ENCODE results near the gene SLC13A3. TPM values are rescaled to one million over a fixed set of nuclear protein-coding genes. Genes with fewer than 3 reads are reported as not detected.
A peak's percentile ranks its signal among the peaks of the same experiment; 100 is the strongest.

SLC13A3 gene
- total RNA-seq, 4 donors from 2014 or later, result 1.1 to 8.9 (median 4.2) TPM

DNA sequence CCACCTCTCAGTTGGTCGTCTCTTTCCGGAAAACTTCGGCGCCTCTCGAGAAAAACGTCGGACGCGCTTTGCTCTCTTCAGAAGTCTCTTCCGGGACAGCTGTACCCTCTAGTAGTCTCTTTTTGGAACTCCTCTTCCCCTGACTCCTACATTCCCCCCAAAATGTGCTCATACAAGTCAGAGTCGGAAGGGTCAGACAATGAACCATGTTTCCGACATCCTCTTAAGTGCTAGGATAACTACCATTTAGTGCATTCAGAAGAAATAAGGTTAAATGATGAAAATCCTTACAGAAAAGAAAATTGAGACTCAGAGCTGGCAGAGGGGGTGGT is 38.5 kb upstream of the SLC13A3 start:
- TF ChIP-seq POLR2AphosphoS5 (IDR thresholded peaks at IDR 0.05) (no peak), POLR2A (IDR thresholded peaks at IDR 0.05) (peak in 1 of 2 donors; percentile 28)
- under 1% methylated on average over 12 of the region's 12 CpGs for WGBS
- Histone ChIP-seq H3K4me3 (peak overlapping the region; percentile 83), H3K27ac (peak overlapping the region; percentile 97), H3K27me3 (no peaks in the 10 kb centered on the region), H3K9me3 (no peaks in the 10 kb centered on the region), H3K4me1 (peaks cover 25% of the 10 kb centered on the region), H3K36me3 (peaks cover 3% of the 10 kb centered on the region)
- DNase-seq (ENCODE audit: low spot score in 2 of 2), result no peak

DNA sequence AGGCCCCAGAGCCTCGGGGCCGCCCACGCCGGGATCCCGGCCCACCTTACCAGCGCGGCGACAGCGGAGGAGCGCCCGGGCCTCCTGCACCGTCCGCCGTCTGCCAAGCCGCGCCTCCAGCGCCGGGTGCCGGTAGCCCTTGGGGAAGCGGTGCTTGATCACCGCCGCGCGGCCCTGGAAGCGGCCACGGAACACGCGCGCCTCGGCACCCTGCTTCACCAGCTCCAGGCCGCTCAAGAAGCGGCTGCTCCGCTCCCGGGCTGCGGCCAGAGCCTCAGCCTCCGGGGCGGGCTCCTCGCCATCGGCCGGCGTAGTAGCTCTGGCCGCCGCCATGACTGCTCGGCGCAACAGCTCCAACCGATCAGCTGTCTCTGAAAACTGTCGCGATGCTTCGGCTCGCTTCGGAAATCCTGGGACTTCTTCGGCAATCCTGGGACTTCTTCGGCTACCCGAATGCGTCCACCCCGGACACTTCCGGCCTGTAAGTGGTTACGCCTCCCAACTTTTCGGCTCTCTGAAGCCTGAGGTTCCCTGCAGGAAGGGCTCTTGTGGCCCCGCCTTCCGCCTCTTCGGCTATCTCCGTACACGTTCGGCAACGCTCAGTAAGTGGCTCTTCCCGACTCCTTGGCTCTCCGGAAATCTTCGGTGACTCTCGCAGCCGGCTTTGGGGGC is 38.0 kb upstream of the SLC13A3 start, which contains the start of gene TP53RK:
Gene TP53RK (minus strand): TSS at position 363 of the 672 bp plus-strand sequence. CDS start 30 bp downstream, at position 333.
- peak within 1 kb of the TSS; percentile 83 for H3K4me3 ChIP-seq
- peak; percentile 98 to 99 for DNase-seq (ENCODE audit: low spot score in 2 of 2)
- no peaks in the 10 kb centered on the region for H3K27me3 ChIP-seq
- peaks cover 3% of the 10 kb centered on the region for H3K36me3 ChIP-seq
- no peaks in the 10 kb centered on the region for H3K9me3 ChIP-seq
- H3K4me1 ChIP-seq, result peaks cover 26% of the 10 kb centered on the region
- 2% methylated on average over 29 of the region's 71 CpGs for WGBS
- TF ChIP-seq, protein P1, sequence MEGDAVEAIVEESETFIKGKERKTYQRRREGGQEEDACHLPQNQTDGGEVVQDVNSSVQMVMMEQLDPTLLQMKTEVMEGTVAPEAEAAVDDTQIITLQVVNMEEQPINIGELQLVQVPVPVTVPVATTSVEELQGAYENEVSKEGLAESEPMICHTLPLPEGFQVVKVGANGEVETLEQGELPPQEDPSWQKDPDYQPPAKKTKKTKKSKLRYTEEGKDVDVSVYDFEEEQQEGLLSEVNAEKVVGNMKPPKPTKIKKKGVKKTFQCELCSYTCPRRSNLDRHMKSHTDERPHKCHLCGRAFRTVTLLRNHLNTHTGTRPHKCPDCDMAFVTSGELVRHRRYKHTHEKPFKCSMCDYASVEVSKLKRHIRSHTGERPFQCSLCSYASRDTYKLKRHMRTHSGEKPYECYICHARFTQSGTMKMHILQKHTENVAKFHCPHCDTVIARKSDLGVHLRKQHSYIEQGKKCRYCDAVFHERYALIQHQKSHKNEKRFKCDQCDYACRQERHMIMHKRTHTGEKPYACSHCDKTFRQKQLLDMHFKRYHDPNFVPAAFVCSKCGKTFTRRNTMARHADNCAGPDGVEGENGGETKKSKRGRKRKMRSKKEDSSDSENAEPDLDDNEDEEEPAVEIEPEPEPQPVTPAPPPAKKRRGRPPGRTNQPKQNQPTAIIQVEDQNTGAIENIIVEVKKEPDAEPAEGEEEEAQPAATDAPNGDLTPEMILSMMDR (IDR thresholded peaks at IDR 0.05), result peak; percentile 31 to 58
- TF ChIP-seq EP300 (IDR thresholded peaks at IDR 0.05), result no peak
- peak; percentile 38 to 72 (median 39) for TF ChIP-seq POLR2AphosphoS5 (IDR thresholded peaks at IDR 0.05)
- TF ChIP-seq POLR2A (IDR thresholded peaks at IDR 0.05), result peak in 1 of 2 donors; percentile 91
- H3K27ac ChIP-seq, result peak within 1 kb of the TSS; percentile 97

DNA sequence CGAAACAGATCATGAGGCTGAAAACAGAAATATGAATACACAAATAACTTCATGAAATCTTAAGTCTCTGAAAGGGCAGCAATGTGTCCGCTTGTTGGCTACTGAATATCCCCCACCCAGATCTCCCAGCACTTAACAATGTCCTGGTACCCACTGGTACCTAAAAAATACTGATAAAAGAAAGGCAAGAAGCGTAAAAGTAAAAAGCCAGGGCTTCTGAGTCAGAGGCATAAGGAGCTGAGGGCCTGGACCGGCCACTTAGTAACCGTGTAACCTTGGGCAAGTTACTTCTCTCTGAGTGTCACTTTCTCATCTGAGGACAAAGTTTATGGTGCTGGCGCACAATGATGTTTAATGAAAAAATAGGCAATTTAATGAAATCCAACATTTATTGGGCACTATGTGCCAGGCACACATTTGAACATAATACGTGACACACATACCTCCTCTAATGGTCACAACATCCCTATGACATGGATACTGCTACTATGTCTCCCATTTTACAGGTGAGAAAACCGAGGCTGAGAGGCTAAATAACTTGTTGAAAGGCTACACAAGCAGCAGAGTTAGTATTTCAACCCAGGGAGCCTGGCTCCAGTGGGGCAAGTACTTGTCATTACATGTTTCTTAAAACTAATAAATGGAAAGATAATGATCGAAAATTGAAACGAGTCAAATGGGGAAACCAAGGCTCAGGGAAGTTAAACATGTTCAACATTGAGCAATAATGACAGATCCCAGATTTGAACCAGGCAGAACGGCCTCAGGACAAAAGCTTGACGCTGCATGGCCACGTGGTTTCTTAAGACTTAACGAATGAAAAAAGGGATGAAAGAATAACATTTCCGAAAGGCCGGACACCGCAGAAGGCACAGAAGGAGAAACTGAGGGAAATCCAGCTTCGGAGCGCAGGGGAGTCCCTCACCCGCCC is 37.2 kb upstream of the SLC13A3 start:
- Histone ChIP-seq H3K9me3 (no peaks in the 10 kb centered on the region), H3K27me3 (no peaks in the 10 kb centered on the region), H3K36me3 (peaks cover 3% of the 10 kb centered on the region), H3K27ac (peak overlapping the region; percentile 97), H3K4me1 (peaks cover 34% of the 10 kb centered on the region), H3K4me3 (peak overlapping the region; percentile 83)
- WGBS, result 15% methylated on average over 20 of the region's 20 CpGs
- no peak for DNase-seq (ENCODE audit: low spot score in 2 of 2)
- no peak for TF ChIP-seq EP300 (IDR thresholded peaks at IDR 0.05)
- TF ChIP-seq, protein P1 (IDR thresholded peaks at IDR 0.05), result no peak
- TF ChIP-seq POLR2AphosphoS5 (IDR thresholded peaks at IDR 0.05), result no peak
- no peak for TF ChIP-seq POLR2A (IDR thresholded peaks at IDR 0.05)

DNA sequence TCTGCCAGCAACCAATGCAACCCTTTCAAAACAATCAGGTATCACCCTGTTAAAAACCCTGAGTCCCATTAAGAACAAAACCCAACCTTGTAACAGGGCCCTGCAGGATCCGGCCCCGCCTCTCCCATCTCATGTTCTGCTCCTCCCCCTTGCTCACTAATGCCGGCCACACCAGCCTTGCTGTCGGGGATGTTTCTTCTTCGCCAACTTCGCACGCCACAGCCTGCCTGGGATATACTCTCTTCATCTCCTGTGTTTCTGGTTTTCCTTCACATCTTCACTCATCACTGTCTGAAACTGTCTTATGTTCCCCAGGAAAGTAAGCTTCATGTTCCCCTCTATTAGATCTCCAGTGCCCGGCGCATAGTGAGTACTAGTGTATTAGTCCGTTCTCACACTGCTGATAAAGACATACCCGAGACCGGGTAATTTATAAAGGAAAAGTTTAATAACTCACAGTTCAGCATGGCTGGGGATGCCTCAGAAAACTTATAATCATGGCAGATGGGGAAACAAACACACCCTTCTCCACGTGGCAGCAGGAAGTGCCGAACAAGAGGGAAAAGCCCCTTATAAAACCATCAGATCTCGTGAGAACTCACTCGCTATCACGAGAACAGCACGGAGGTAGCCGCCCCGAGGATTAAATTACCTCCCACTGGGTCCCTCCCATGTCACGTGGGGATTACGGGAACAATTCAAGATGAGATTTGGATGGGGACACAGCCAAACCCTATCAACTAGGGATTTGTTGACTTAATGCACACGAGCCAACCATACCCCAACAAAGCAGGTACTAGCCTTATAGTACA is 32.9 kb upstream of the SLC13A3 start:
- WGBS, result 20% methylated on average over 23 of the region's 23 CpGs
- H3K36me3 ChIP-seq, result peaks cover 10% of the 10 kb centered on the region
- H3K4me1 ChIP-seq, result peaks cover 46% of the 10 kb centered on the region
- TF ChIP-seq POLR2AphosphoS5 (IDR thresholded peaks at IDR 0.05) (no peak), POLR2A (IDR thresholded peaks at IDR 0.05) (no peak), EP300 (IDR thresholded peaks at IDR 0.05) (no peak)
- TF ChIP-seq, protein P1 (IDR thresholded peaks at IDR 0.05), result no peak
- DNase-seq (ENCODE audit: low spot score in 2 of 2), result peak in 1 of 2 donors; percentile 72
- H3K4me3 ChIP-seq, result peak overlapping the region; percentile 37
- peak overlapping the region; percentile 83 for H3K27ac ChIP-seq
- H3K9me3 ChIP-seq, result no peaks in the 10 kb centered on the region
- H3K27me3 ChIP-seq, result no peaks in the 10 kb centered on the region

DNA sequence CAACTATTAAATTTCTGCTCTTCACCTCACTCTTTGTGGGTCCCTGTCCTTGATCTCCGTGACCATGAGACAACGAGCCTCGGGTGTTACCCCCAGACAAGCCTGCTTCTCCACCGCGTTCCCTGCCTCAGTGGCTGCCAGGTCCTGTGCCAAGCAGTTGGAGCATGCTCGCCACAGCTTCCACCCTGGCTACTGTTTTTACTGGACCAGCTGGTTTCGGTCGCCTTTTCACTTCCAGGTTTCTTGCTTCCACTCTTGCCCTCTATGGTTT is 32.3 kb upstream of the SLC13A3 start:
- peak overlapping the region; percentile 83 for H3K27ac ChIP-seq
- peaks cover 45% of the 10 kb centered on the region for H3K4me1 ChIP-seq

More for the DNA sequence above, 32.3 kb upstream of the SLC13A3 start:
- Histone ChIP-seq H3K36me3 (peaks cover 10% of the 10 kb centered on the region), H3K27me3 (no peaks in the 10 kb centered on the region), H3K4me3 (peak overlapping the region; percentile 37), H3K9me3 (no peaks in the 10 kb centered on the region)
- no peak for DNase-seq (ENCODE audit: low spot score in 2 of 2)
- TF ChIP-seq, protein P1 (IDR thresholded peaks at IDR 0.05), result no peak
- no peak for TF ChIP-seq POLR2AphosphoS5 (IDR thresholded peaks at IDR 0.05)
- no peak for TF ChIP-seq EP300 (IDR thresholded peaks at IDR 0.05)
- TF ChIP-seq POLR2A (IDR thresholded peaks at IDR 0.05), result no peak
- 24% methylated on average over 8 of the region's 8 CpGs for WGBS

Data from suprapubic skin (tissue), 4 donors.